HG02642 (cell line): Measurements from ENCODE around the gene ARFGAP1.

Experiments used
- ATAC-seq: cut with Tn5 transposase; IDR thresholded peaks from one replicate; pipeline ENCODE4 v1.9.1; 2021; ENCODE audit warnings: mild to moderate bottlenecking; ENCODE audit not compliant: unreplicated experiment, poor library complexity

ARFGAP1 gene

GRCh38 chr20:63288581-63289251 is 16.1 kb downstream of the ARFGAP1 start:
- no peak for ATAC-seq

- no peak for ATAC-seq
Measured at GRCh38 chr20:63289311-63290135, 16.9 kb downstream of the ARFGAP1 start.

- ATAC-seq = no peak
Measured at GRCh38 chr20:63290136-63290676, 17.6 kb downstream of the ARFGAP1 start.

GRCh38 chr20:63290677-63291472 is 18.3 kb downstream of the ARFGAP1 start:
- no peak for ATAC-seq

GRCh38 chr20:63291811-63292210 is 19.2 kb downstream of the ARFGAP1 start:
- no peak for ATAC-seq

GRCh38 chr20:63292292-63292701 is 19.7 kb downstream of the ARFGAP1 start:
- ATAC-seq = no peak

- ATAC-seq = no peak
Measured at GRCh38 chr20:63292904-63293303, 20.3 kb downstream of the ARFGAP1 start, which contains the start of gene COL20A1. COL20A1 (plus strand) TSS chr20:63293186; CDS start chr20:63295108, 1,922 bp downstream.

GRCh38 chr20:63293456-63293855 is 20.8 kb downstream of the ARFGAP1 start:
- no peak for ATAC-seq

- no peak for ATAC-seq
Measured at GRCh38 chr20:63293871-63294535, 21.4 kb downstream of the ARFGAP1 start.

GRCh38 chr20:63294536-63294900 is 21.9 kb downstream of the ARFGAP1 start:
- ATAC-seq = no peak

GRCh38 chr20:63295018-63295417 is 22.4 kb downstream of the ARFGAP1 start:
- ATAC-seq = no peak

- no peak for ATAC-seq
Measured at GRCh38 chr20:63295422-63295821, 22.8 kb downstream of the ARFGAP1 start.

GRCh38 chr20:63295846-63296245 is 23.2 kb downstream of the ARFGAP1 start:
- no peak for ATAC-seq

- ATAC-seq = no peak
Measured at GRCh38 chr20:63296531-63297299, 24.1 kb downstream of the ARFGAP1 start.

- ATAC-seq = no peak
Measured at GRCh38 chr20:63297371-63297781, 24.8 kb downstream of the ARFGAP1 start.

- no peak for ATAC-seq
Measured at GRCh38 chr20:63297796-63298572, 25.4 kb downstream of the ARFGAP1 start.

- ATAC-seq = no peak
Measured at GRCh38 chr20:63298731-63299312, 26.2 kb downstream of the ARFGAP1 start.

GRCh38 chr20:63301671-63302070 is 29.1 kb downstream of the ARFGAP1 start:
- no peak for ATAC-seq
